ENCODE results near the gene PPTC7. TPM values are rescaled to one million over a fixed set of nuclear protein-coding genes. Genes with fewer than 3 reads are reported as not detected.

PPTC7 gene
- total and polyA plus RNA-seq, 10 of the 15 experiments (the other 5 are each of a cell fraction or from before 2014, with no cell fraction given) = 4.0 to 69.6 (median 12.3) TPM

GRCh38 chr12:110503432-110503831, 79.7 kb downstream of the PPTC7 start (continued):
- TF ChIP-seq, protein P1, sequence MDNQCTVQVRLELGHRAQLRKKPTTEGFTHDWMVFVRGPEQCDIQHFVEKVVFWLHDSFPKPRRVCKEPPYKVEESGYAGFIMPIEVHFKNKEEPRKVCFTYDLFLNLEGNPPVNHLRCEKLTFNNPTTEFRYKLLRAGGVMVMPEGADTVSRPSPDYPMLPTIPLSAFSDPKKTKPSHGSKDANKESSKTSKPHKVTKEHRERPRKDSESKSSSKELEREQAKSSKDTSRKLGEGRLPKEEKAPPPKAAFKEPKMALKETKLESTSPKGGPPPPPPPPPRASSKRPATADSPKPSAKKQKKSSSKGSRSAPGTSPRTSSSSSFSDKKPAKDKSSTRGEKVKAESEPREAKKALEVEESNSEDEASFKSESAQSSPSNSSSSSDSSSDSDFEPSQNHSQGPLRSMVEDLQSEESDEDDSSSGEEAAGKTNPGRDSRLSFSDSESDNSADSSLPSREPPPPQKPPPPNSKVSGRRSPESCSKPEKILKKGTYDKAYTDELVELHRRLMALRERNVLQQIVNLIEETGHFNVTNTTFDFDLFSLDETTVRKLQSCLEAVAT (IDR thresholded peaks at IDR 0.05) = no peak
- no peak for TF ChIP-seq CHD4 (IDR thresholded peaks at IDR 0.05)

DNA sequence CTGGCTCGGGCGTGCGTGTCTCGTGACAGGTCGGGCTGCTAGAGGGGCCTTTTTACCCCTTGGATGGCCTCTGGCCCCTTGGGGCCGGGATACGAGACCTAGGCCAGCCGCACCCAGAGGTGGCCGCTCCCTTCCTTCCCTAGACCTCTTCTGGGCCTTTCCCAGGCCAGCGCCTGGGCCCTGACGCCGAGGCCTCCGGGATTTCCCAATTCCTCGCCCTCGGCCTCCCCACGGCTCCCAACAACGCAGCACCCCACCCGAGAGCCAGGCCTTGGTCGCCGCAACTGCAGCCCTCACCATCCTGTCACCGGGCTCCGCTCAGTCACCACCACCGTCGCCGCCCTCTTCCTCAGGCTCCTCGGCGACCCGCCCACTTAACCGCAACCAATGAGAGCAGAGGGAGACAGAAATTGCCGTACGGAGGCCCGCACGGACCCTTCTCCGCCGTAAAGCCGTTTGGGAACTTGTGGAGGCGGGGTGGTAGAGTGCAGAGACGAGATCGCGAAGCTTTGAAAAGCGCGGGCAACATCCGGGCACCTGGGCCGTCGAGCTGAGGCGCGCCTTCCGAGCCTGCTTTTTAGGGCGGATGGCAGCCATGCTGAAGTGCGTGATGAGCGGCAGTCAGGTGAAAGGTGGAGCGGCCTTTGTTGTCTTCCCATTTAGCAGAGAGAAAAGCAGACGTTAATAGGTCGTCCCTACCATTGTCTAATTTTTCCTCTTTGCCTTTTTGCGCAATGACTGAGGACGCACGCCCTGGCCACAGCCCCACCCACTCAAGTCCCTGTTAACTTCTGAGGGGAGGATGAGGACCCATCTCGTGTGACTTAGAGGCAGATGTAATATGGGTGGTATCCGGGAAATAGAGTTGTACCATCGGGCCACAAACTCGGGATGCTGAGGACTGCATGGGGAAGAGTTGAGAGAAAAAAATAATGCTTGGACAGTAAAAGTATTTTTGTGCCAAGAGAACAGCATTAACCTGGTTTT, 81.1 kb downstream of the PPTC7 start, which contains the start of the genes RAD9B and VPS29:
Gene RAD9B, plus strand, starts transcription at position 580 of the 987 bp plus-strand sequence. Its CDS starts 7 bp downstream, at position 587.
Gene VPS29, minus strand, starts transcription at position 360 of the 987 bp plus-strand sequence. Its CDS starts 60 bp downstream, at position 300.
- BruUV-seq (replicated peaks) = TSS peak; percentile 98
- Histone ChIP-seq H3K4me1 (ENCODE audit: control insufficient read depth, insufficient read depth, low read length) (peaks cover 4% of the 10 kb centered on the region), H3K4me3 (peak within 1 kb of the TSS; percentile 97), H3K9ac (ENCODE audit: control insufficient read depth, insufficient read depth, low read length) (peak within 1 kb of the TSS; percentile 96), H2AFZ (ENCODE audit: control insufficient read depth, low read depth, low read length) (peak within 1 kb of the TSS; percentile 98), H3K4me2 (ENCODE audit: control insufficient read depth, insufficient read depth) (peak within 1 kb of the TSS; percentile 91), H3K36me3 (ENCODE audit: control insufficient read depth in 2 of 2, insufficient read depth in 2 of 2, low read length in 1 of 2) (peaks cover 0 to 8% of the 10 kb centered on the region in 2 experiments; a peak in 1 of 4 replicates), H4K20me1 (ENCODE audit: control insufficient read depth, insufficient read depth) (no peaks in the 10 kb centered on the region), H3K27me3 (replicated peaks in 1 of 2; ENCODE audit: control insufficient read depth in 2 of 2, insufficient read depth in 2 of 2, low read length in 1 of 2) (no peaks in the 10 kb centered on the region), H3K9me3 (replicated peaks; ENCODE audit: control insufficient read depth, insufficient read depth, low read length) (no peaks in the 10 kb centered on the region), H3K79me2 (ENCODE audit: control insufficient read depth, insufficient read depth, low read length) (peaks cover 47% of the 10 kb centered on the region), H3K27ac (ENCODE audit: control insufficient read depth, insufficient read depth) (peak within 1 kb of the TSS; percentile 92)
- POLR2A ChIA-PET = interaction anchor here (0.5 to 4.5 kb wide), 8 partner anchors 8 to 109 kb away, joined by 3 to 22 read pairs (median 3); partner anchors contain the start of genes FAM216A and GPN3
- intact Hi-C loops (cut with micrococcal nuclease; ENCODE audit: unreplicated experiment) = loop anchor here (2.0 kb wide), 1 partner anchor 33 kb away; the partner anchor contains the start of genes FAM216A and GPN3
- 6% methylated on average over 60 of the region's 61 CpGs for WGBS (ENCODE audit: insufficient coverage, insufficient replicate concordance, low lambda C conversion rate, missing lambda C conversion rate)
- peak; percentile 90 for FAIRE-seq
- CTCF ChIA-PET = interaction anchor here (0.5 to 21.1 kb wide), 9 partner anchors 8 to 96 kb away, joined by 3 to 462 read pairs (median 3); partner anchors contain the start of gene ARPC3
- SMC1A ChIA-PET (ENCODE audit: uncharacterized antibody, unreplicated experiment) = interaction anchor here (1.0 to 26.9 kb wide), 6 partner anchors 34 to 97 kb away, joined by 3 to 492 read pairs (median 4); partner anchors contain the start of genes ARPC3 and GPN3
- in situ Hi-C loops (cut with MboI) = no loop called here
- peak; percentile 97 for DNase-seq (ENCODE audit: low read depth, low spot score)
- peak; percentile 98 for ATAC-seq
- RAD21 ChIA-PET (ENCODE audit: unreplicated experiment) = interaction anchor here (0.7 to 3.3 kb wide), 4 partner anchors 14 to 104 kb away, joined by 3 to 22 read pairs (median 6); partner anchors contain the start of genes FAM216A and GPN3
- no peak for TF ChIP-seq BRCA1 (IDR thresholded peaks at IDR 0.05; ENCODE audit: low read depth, low read length)
- no peak for TF ChIP-seq JUNB (IDR thresholded peaks at IDR 0.05)
- TF ChIP-seq FOXM1 (IDR thresholded peaks at IDR 0.05; ENCODE audit: low read depth, low read length) = 0 out of 2 replicates have a peak, but pooled peaks have one; percentile 55
- TF ChIP-seq HDAC6 (IDR thresholded peaks at IDR 0.05; ENCODE audit: unreplicated experiment) = no peak
- TF ChIP-seq HDGF (IDR thresholded peaks at IDR 0.05) = peak; percentile 92
- TF ChIP-seq HSF1 (IDR thresholded peaks at IDR 0.05; ENCODE audit: low read depth, low read length) = no peak
- TF ChIP-seq ZBTB33 (IDR thresholded peaks at IDR 0.05) = no peak
- no peak for TF ChIP-seq SUPT20H (IDR thresholded peaks at IDR 0.05; ENCODE audit: borderline replicate concordance, control insufficient read depth, low read depth, low read length)
- TF ChIP-seq ZNF384 (IDR thresholded peaks at IDR 0.05; ENCODE audit: borderline replicate concordance, low read depth, low read length) = 0 out of 2 replicates have a peak, but pooled peaks have one; percentile 26
- TF ChIP-seq ZBED1 (IDR thresholded peaks at IDR 0.05; ENCODE audit: borderline replicate concordance) = 0 out of 2 replicates have a peak, but pooled peaks have one; percentile 22
- TF ChIP-seq EP300 (IDR thresholded peaks at IDR 0.05; ENCODE audit: borderline replicate concordance in 1 of 2, control insufficient read depth in 1 of 2, low read depth in 2 of 2, low read length in 2 of 2) = peak in 1 of 2 experiments; percentile 81; a peak in 2 of 4 replicates

Measured in GM12878 (cell line).